HL-60 (cell line): ENCODE data around the gene PYGB.
"Not testable (repeated sequence)": the region's sequence is repeated elsewhere in the genome, so short reads cannot be mapped to it uniquely, and the experiment has no call there.

Experiments
- CTCF ChIP-seq: IDR thresholded peaks from one replicate; pipeline ENCODE4 v1.5.1; 2011; ENCODE audit warnings: low read length, control low read depth, inconsistent platforms; ENCODE audit not compliant: insufficient read depth
- REST ChIP-seq: IDR thresholded peaks from 2 replicates; pipeline ENCODE4 v1.6.1; 2012; ENCODE audit warnings: low read depth; ENCODE audit not compliant: insufficient replicate concordance

- not testable (repeated sequence) for TF ChIP-seq CTCF, REST
Observed at GRCh38 chr20:25240851-25241658, 6.8 kb upstream of the PYGB start.
